Panc1 (cell line): ENCODE data around the gene KCNK10.

Experiments
- POLR2AphosphoS5 ChIP-seq: IDR thresholded peaks from 2 replicates; pipeline ENCODE4 v1.6.1; 2012; ENCODE audit warnings: mild to moderate bottlenecking, low read depth, low read length, moderate library complexity
- SIN3A ChIP-seq: IDR thresholded peaks from 2 replicates; pipeline ENCODE4 v1.6.1; 2012; ENCODE audit warnings: low read depth, mild to moderate bottlenecking, low read length, moderate library complexity, borderline replicate concordance; ENCODE audit not compliant: insufficient read depth
- TCF7L2 ChIP-seq: IDR thresholded peaks from 2 replicates; pipeline ENCODE4 v1.6.1; 2011; ENCODE audit warnings: mild to moderate bottlenecking, low read depth, low read length, inconsistent platforms
- TF ChIP-seq, protein P1 (sequence below), 2 experiments: IDR thresholded peaks; 2 replicates each; pipeline ENCODE4 v1.6.1; 2011 to 2012; ENCODE audit warnings: low read depth in 2 of 2, control low read depth in 1 of 2, low read length in 1 of 2, mild to moderate bottlenecking in 1 of 2, moderate library complexity in 1 of 2; ENCODE audit not compliant: insufficient read depth in 1 of 2
- TF ChIP-seq, protein P2 (sequence below): fragments of 450-650 bp; IDR thresholded peaks from 2 replicates; pipeline ENCODE4 v1.5.1; 2017; ENCODE audit warnings: mild to moderate bottlenecking

DNA sequence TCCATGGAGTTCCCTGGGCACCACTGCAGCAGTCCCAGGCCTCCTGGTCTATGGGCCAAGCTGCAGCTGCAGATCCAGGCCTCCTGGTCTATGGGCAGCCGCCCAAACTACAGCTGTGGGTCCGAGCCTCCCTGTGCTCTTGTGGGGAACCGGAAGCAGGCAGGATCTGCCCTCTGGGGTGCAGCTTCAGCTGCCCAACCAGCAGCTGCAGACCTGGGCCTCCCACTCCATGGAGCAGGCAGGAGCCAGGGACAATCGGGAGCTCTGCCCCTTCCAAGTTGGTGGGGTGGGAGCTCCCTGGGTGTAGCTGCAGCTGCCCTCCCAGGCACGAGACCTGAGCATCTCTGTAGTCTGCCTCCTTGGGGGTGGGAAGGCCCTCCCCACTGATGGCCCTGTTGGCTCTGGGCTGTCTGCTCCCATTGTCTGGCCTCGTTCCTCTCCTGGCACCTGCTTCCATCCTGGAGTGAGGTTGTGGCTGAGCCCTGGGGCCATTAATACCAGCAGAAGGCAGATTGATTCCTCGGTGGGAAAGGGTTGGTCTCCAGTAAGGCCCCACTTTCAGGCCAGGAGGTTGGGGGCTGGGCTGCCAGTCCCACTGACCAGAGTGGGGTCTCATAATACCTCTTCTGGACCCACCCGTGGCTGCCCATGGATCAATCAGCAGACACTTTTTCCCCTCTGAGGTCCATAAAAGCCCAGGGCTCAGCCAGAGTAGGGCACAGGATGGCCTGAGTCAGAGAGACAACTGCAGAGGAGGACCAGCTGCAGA lies 176.0 kb downstream of the KCNK10 start:
- TF ChIP-seq, protein P1, sequence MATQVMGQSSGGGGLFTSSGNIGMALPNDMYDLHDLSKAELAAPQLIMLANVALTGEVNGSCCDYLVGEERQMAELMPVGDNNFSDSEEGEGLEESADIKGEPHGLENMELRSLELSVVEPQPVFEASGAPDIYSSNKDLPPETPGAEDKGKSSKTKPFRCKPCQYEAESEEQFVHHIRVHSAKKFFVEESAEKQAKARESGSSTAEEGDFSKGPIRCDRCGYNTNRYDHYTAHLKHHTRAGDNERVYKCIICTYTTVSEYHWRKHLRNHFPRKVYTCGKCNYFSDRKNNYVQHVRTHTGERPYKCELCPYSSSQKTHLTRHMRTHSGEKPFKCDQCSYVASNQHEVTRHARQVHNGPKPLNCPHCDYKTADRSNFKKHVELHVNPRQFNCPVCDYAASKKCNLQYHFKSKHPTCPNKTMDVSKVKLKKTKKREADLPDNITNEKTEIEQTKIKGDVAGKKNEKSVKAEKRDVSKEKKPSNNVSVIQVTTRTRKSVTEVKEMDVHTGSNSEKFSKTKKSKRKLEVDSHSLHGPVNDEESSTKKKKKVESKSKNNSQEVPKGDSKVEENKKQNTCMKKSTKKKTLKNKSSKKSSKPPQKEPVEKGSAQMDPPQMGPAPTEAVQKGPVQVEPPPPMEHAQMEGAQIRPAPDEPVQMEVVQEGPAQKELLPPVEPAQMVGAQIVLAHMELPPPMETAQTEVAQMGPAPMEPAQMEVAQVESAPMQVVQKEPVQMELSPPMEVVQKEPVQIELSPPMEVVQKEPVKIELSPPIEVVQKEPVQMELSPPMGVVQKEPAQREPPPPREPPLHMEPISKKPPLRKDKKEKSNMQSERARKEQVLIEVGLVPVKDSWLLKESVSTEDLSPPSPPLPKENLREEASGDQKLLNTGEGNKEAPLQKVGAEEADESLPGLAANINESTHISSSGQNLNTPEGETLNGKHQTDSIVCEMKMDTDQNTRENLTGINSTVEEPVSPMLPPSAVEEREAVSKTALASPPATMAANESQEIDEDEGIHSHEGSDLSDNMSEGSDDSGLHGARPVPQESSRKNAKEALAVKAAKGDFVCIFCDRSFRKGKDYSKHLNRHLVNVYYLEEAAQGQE (IDR thresholded peaks at IDR 0.05; ENCODE audit: insufficient read depth in 1 of 2, low read depth in 2 of 2, low read length in 1 of 2), result no peak
- TF ChIP-seq, protein P2, sequence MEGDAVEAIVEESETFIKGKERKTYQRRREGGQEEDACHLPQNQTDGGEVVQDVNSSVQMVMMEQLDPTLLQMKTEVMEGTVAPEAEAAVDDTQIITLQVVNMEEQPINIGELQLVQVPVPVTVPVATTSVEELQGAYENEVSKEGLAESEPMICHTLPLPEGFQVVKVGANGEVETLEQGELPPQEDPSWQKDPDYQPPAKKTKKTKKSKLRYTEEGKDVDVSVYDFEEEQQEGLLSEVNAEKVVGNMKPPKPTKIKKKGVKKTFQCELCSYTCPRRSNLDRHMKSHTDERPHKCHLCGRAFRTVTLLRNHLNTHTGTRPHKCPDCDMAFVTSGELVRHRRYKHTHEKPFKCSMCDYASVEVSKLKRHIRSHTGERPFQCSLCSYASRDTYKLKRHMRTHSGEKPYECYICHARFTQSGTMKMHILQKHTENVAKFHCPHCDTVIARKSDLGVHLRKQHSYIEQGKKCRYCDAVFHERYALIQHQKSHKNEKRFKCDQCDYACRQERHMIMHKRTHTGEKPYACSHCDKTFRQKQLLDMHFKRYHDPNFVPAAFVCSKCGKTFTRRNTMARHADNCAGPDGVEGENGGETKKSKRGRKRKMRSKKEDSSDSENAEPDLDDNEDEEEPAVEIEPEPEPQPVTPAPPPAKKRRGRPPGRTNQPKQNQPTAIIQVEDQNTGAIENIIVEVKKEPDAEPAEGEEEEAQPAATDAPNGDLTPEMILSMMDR, result no peak
- TF ChIP-seq TCF7L2, result no peak
- no peak for TF ChIP-seq SIN3A
- TF ChIP-seq POLR2AphosphoS5, result no peak
